HEK293 (cell line): ENCODE data around the gene EVL.

ENCODE experiments used
- CTCF ChIA-PET: fragments of 350-600 bp; formaldehyde crosslinking; extraction: SDS; loops from one replicate; lab custom pipeline; 2021; ENCODE audit warnings: antibody characterized with exemption; lab: Yijun Ruan, JAX
- POLR2A ChIA-PET: fragments of 300-600 bp; formaldehyde crosslinking; extraction: SDS; loops from one replicate; lab custom pipeline; 2020; ENCODE audit warnings: antibody characterized with exemption, inconsistent platforms; lab: Yijun Ruan, JAX
- H3K27ac ChIP-seq: fragments of 200-500 bp; sonication (Bioruptor generic); 2 replicates; pipeline ENCODE4 v1.5.1; 2014; ENCODE audit warnings: low read depth, low read length, control low read depth, inconsistent platforms; ENCODE audit errors: extremely low read depth
- H3K36me3 ChIP-seq, 2 experiments: fragments of 200-500 bp in 1 of 2; sonication (Bioruptor generic) in 1 of 2; 1 replicate in 1 of 2; 2 replicates in 1 of 2; pipeline ENCODE4 v1.5.1; 2014 to 2017; ENCODE audit warnings: inconsistent platforms in 2 of 2, low read length in 2 of 2; ENCODE audit not compliant: control insufficient read depth in 2 of 2, insufficient read depth in 1 of 2
- H3K4me1 ChIP-seq: fragments of 200-500 bp; sonication (Bioruptor generic); 2 replicates; pipeline ENCODE4 v1.5.1; 2014; ENCODE audit warnings: mild to moderate bottlenecking, low read length, inconsistent platforms; ENCODE audit not compliant: control insufficient read depth, insufficient read depth
- H3K4me3 ChIP-seq: 2 replicates; pipeline ENCODE4 v1.5.1; 2011; ENCODE audit warnings: low read depth, mild to moderate bottlenecking, control low read depth, low read length, moderate library complexity
- H3K9me3 ChIP-seq: fragments of 200-500 bp; sonication (Bioruptor generic); 2 replicates; pipeline ENCODE4 v1.5.1; 2014; ENCODE audit warnings: low read depth, low read length, inconsistent platforms; ENCODE audit not compliant: control insufficient read depth, insufficient read depth
- GLIS1 ChIP-seq: fragments of 450-650 bp; formaldehyde crosslinking; IDR thresholded peaks from 2 replicates; pipeline ENCODE4 v1.5.1; 2016; ENCODE audit warnings: missing biosample characterization, missing genetic modification characterization
- IKZF3 ChIP-seq: fragments of 450-650 bp; IDR thresholded peaks from 2 replicates; pipeline ENCODE4 v1.5.0; 2018; ENCODE audit warnings: missing biosample characterization, mild to moderate bottlenecking, missing genetic modification characterization, moderate library complexity
- KLF16 ChIP-seq: fragments of 450-650 bp; formaldehyde crosslinking; IDR thresholded peaks from 2 replicates; pipeline ENCODE4 v1.5.1; 2017; ENCODE audit warnings: missing biosample characterization, missing genetic modification characterization
- KLF9 ChIP-seq: fragments of 450-650 bp; formaldehyde crosslinking; IDR thresholded peaks from 2 replicates; pipeline ENCODE4 v1.5.1; 2016; ENCODE audit warnings: missing biosample characterization, missing genetic modification characterization, low read depth
- SP7 ChIP-seq: fragments of 450-650 bp; formaldehyde crosslinking; IDR thresholded peaks from 2 replicates; pipeline ENCODE4 v1.5.1; 2016; ENCODE audit warnings: missing biosample characterization, missing genetic modification characterization
- ZBTB48 ChIP-seq: fragments of 450-650 bp; formaldehyde crosslinking; IDR thresholded peaks from 2 replicates; pipeline ENCODE4 v1.5.1; 2016; ENCODE audit warnings: missing biosample characterization, missing genetic modification characterization
- ZEB2 ChIP-seq: fragments of 450-650 bp; formaldehyde crosslinking; IDR thresholded peaks from 2 replicates; pipeline ENCODE4 v1.5.1; 2016; ENCODE audit warnings: missing biosample characterization, missing genetic modification characterization
- ZFHX2 ChIP-seq: fragments of 450-650 bp; formaldehyde crosslinking; conservative IDR thresholded peaks from 2 replicates; pipeline ENCODE4 v1.5.1; 2016; ENCODE audit warnings: missing biosample characterization, missing genetic modification characterization
- ZFP3 ChIP-seq: fragments of 450-650 bp; formaldehyde crosslinking; IDR thresholded peaks from 2 replicates; pipeline ENCODE4 v1.5.1; 2016; ENCODE audit warnings: low read depth, missing biosample characterization, missing genetic modification characterization
- ZIC2 ChIP-seq: fragments of 450-650 bp; formaldehyde crosslinking; IDR thresholded peaks from 2 replicates; pipeline ENCODE4 v1.5.1; 2016; ENCODE audit warnings: missing biosample characterization, missing genetic modification characterization
- ZNF133 ChIP-seq: fragments of 450-650 bp; formaldehyde crosslinking; IDR thresholded peaks from 2 replicates; pipeline ENCODE4 v1.5.1; 2016; ENCODE audit warnings: missing biosample characterization, missing genetic modification characterization
- ZNF146 ChIP-seq: fragments of 450-650 bp; formaldehyde crosslinking; IDR thresholded peaks from 2 replicates; pipeline ENCODE4 v1.5.1; 2016; ENCODE audit warnings: missing biosample characterization, missing genetic modification characterization
- ZNF174 ChIP-seq: fragments of 450-650 bp; formaldehyde crosslinking; IDR thresholded peaks from 2 replicates; pipeline ENCODE4 v1.5.0; 2017; ENCODE audit warnings: missing biosample characterization, mild to moderate bottlenecking, missing genetic modification characterization
- ZNF2 ChIP-seq: fragments of 450-650 bp; formaldehyde crosslinking; IDR thresholded peaks from 2 replicates; pipeline ENCODE4 v1.5.1; 2016; ENCODE audit warnings: missing biosample characterization, missing genetic modification characterization
- ZNF335 ChIP-seq: fragments of 450-650 bp; formaldehyde crosslinking; conservative IDR thresholded peaks from 2 replicates; pipeline ENCODE4 v1.5.1; 2016; ENCODE audit warnings: missing biosample characterization, missing genetic modification characterization
- ZNF433 ChIP-seq: fragments of 450-650 bp; formaldehyde crosslinking; IDR thresholded peaks from 2 replicates; pipeline ENCODE4 v1.5.1; 2016; ENCODE audit warnings: missing biosample characterization, missing genetic modification characterization, low read depth
- ZNF473 ChIP-seq: fragments of 450-650 bp; formaldehyde crosslinking; IDR thresholded peaks from 2 replicates; pipeline ENCODE4 v1.5.1; 2017; ENCODE audit warnings: missing biosample characterization, missing genetic modification characterization
- ZNF518A ChIP-seq: fragments of 450-650 bp; formaldehyde crosslinking; conservative IDR thresholded peaks from 2 replicates; pipeline ENCODE4 v1.5.1; 2016; ENCODE audit warnings: low read depth, missing biosample characterization, missing genetic modification characterization
- ZNF549 ChIP-seq: fragments of 450-650 bp; IDR thresholded peaks from 2 replicates; pipeline ENCODE4 v1.5.1; 2018; ENCODE audit warnings: missing biosample characterization, missing genetic modification characterization, mild to moderate bottlenecking, inconsistent platforms, moderate library complexity
- ZNF600 ChIP-seq: fragments of 450-650 bp; formaldehyde crosslinking; IDR thresholded peaks from 2 replicates; pipeline ENCODE4 v1.5.1; 2016; ENCODE audit warnings: missing biosample characterization, missing genetic modification characterization
- ZNF629 ChIP-seq: fragments of 450-650 bp; formaldehyde crosslinking; IDR thresholded peaks from 2 replicates; pipeline ENCODE4 v1.5.1; 2017; ENCODE audit warnings: missing biosample characterization, missing genetic modification characterization
- ZNF654 ChIP-seq: fragments of 450-650 bp; formaldehyde crosslinking; IDR thresholded peaks from 2 replicates; pipeline ENCODE4 v1.5.1; 2016; ENCODE audit warnings: low read depth, missing biosample characterization, missing genetic modification characterization
- ZNF660 ChIP-seq: fragments of 450-650 bp; IDR thresholded peaks from 2 replicates; pipeline ENCODE4 v1.5.1; 2018; ENCODE audit warnings: missing biosample characterization, mild to moderate bottlenecking, missing genetic modification characterization
- ZNF843 ChIP-seq: fragments of 450-650 bp; formaldehyde crosslinking; IDR thresholded peaks from 2 replicates; pipeline ENCODE4 v1.5.1; 2016; ENCODE audit warnings: missing biosample characterization, missing genetic modification characterization
- ZSCAN30 ChIP-seq: fragments of 450-650 bp; IDR thresholded peaks from 2 replicates; pipeline ENCODE4 v1.5.1; 2018; ENCODE audit warnings: missing biosample characterization, mild to moderate bottlenecking, missing genetic modification characterization, moderate library complexity
- ZXDB ChIP-seq: fragments of 450-650 bp; formaldehyde crosslinking; IDR thresholded peaks from 2 replicates; pipeline ENCODE4 v1.5.1; 2016; ENCODE audit warnings: missing biosample characterization, missing genetic modification characterization
- TF ChIP-seq, protein P1 (sequence below): fragments of 450-650 bp; formaldehyde crosslinking; IDR thresholded peaks from 2 replicates; pipeline ENCODE4 v1.5.1; 2016; ENCODE audit warnings: missing biosample characterization, missing genetic modification characterization
- TF ChIP-seq, protein P2 (sequence below): fragments of 450-650 bp; formaldehyde crosslinking; IDR thresholded peaks from 2 replicates; pipeline ENCODE4 v1.5.1; 2016; ENCODE audit warnings: missing biosample characterization, missing genetic modification characterization
- TF ChIP-seq, protein P3 (sequence below): fragments of 450-650 bp; formaldehyde crosslinking; IDR thresholded peaks from 2 replicates; pipeline ENCODE4 v1.5.1; 2016; ENCODE audit warnings: missing biosample characterization, missing genetic modification characterization

The EVL gene

GRCh38 chr14:100108042-100108825 lies 43.0 kb downstream of the EVL start:
- Histone ChIP-seq H3K27ac (no peak overlapping the region), H3K9me3 (no peaks in the 10 kb centered on the region), H3K36me3 (peaks cover 0 to 12% of the 10 kb centered on the region in 2 experiments; a peak in 1 of 3 replicates), H3K4me1 (peaks cover 10% of the 10 kb centered on the region), H3K4me3 (no peak overlapping the region)
- POLR2A ChIA-PET: interaction anchor here (1.1 kb wide), 1 partner anchor 107 kb away, joined by 3 read pairs; no protein-coding TSS in a partner anchor
- CTCF ChIA-PET: interaction anchor here (0.6 to 2.7 kb wide), 42 partner anchors 8 to 416 kb away, joined by 3 to 62 read pairs (median 4); no protein-coding TSS in a partner anchor
- TF ChIP-seq ZNF473 (tag by site-specific recombination) (no peak), ZNF433 (no peak), ZEB2 (tag by site-specific recombination) (peak; percentile 37; the same call in 1 of the 2 replicates), ZFHX2 (tag by site-specific recombination) (0 out of 2 replicates have a peak, but pooled peaks have one; percentile 37), ZNF549 (tag by site-specific recombination) (no peak), ZNF2 (tag by site-specific recombination) (peak; percentile 79), SP7 (tag by site-specific recombination) (peak; percentile 33; the same call in 1 of the 2 replicates), ZNF146 (tag by site-specific recombination) (no peak), ZNF660 (tag by site-specific recombination) (peak; percentile 75), ZNF518A (tag by site-specific recombination) (no peak), ZNF629 (0 out of 2 replicates have a peak, but pooled peaks have one; percentile 27), ZNF174 (tag by site-specific recombination) (no peak), ZNF133 (tag by site-specific recombination) (no peak), ZXDB (peak; percentile 58), ZFP3 (tag by site-specific recombination) (no peak), ZNF600 (tag by site-specific recombination) (0 out of 2 replicates have a peak, but pooled peaks have one; percentile 38), ZIC2 (tag by site-specific recombination) (peak; percentile 38; the same call in 1 of the 2 replicates), ZNF654 (peak; percentile 49), KLF9 (tag by site-specific recombination) (peak; percentile 21; the same call in 1 of the 2 replicates), ZSCAN30 (tag by site-specific recombination) (peak; percentile 78; the same call in 1 of the 2 replicates), ZBTB48 (tag by site-specific recombination) (0 out of 2 replicates have a peak, but pooled peaks have one; percentile 13), GLIS1 (tag by site-specific recombination) (peak; percentile 13; the same call in 1 of the 2 replicates), ZNF843 (tag by site-specific recombination) (no peak), ZNF335 (tag by site-specific recombination) (peak; percentile 58), KLF16 (tag by site-specific recombination) (peak; percentile 14; the same call in 1 of the 2 replicates), IKZF3 (tag by site-specific recombination) (no peak)
- TF ChIP-seq, protein P1, sequence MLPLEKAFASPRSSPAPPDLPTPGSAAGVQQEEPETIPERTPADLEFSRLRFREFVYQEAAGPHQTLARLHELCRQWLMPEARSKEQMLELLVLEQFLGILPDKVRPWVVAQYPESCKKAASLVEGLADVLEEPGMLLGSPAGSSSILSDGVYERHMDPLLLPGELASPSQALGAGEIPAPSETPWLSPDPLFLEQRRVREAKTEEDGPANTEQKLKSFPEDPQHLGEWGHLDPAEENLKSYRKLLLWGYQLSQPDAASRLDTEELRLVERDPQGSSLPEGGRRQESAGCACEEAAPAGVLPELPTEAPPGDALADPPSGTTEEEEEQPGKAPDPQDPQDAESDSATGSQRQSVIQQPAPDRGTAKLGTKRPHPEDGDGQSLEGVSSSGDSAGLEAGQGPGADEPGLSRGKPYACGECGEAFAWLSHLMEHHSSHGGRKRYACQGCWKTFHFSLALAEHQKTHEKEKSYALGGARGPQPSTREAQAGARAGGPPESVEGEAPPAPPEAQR: no peak
- TF ChIP-seq, protein P2, sequence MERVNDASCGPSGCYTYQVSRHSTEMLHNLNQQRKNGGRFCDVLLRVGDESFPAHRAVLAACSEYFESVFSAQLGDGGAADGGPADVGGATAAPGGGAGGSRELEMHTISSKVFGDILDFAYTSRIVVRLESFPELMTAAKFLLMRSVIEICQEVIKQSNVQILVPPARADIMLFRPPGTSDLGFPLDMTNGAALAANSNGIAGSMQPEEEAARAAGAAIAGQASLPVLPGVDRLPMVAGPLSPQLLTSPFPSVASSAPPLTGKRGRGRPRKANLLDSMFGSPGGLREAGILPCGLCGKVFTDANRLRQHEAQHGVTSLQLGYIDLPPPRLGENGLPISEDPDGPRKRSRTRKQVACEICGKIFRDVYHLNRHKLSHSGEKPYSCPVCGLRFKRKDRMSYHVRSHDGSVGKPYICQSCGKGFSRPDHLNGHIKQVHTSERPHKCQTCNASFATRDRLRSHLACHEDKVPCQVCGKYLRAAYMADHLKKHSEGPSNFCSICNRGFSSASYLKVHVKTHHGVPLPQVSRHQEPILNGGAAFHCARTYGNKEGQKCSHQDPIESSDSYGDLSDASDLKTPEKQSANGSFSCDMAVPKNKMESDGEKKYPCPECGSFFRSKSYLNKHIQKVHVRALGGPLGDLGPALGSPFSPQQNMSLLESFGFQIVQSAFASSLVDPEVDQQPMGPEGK (tag by site-specific recombination): peak; percentile 36; the same call in 1 of the 2 replicates
- TF ChIP-seq, protein P3, sequence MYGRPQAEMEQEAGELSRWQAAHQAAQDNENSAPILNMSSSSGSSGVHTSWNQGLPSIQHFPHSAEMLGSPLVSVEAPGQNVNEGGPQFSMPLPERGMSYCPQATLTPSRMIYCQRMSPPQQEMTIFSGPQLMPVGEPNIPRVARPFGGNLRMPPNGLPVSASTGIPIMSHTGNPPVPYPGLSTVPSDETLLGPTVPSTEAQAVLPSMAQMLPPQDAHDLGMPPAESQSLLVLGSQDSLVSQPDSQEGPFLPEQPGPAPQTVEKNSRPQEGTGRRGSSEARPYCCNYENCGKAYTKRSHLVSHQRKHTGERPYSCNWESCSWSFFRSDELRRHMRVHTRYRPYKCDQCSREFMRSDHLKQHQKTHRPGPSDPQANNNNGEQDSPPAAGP (tag by site-specific recombination): 0 out of 2 replicates have a peak, but pooled peaks have one; percentile 46
